ENCODE results near the gene ORM2. TPM values are rescaled to one million over a fixed set of nuclear protein-coding genes. Genes with fewer than 3 reads are reported as not detected.
"Not testable (repeated sequence)": the region's sequence is repeated elsewhere in the genome, so short reads cannot be mapped to it uniquely, and the experiment has no call there.

ORM2 gene
- total RNA-seq, 4 donors from 2014 or later: 9.5 TPM; not detected in 3

DNA sequence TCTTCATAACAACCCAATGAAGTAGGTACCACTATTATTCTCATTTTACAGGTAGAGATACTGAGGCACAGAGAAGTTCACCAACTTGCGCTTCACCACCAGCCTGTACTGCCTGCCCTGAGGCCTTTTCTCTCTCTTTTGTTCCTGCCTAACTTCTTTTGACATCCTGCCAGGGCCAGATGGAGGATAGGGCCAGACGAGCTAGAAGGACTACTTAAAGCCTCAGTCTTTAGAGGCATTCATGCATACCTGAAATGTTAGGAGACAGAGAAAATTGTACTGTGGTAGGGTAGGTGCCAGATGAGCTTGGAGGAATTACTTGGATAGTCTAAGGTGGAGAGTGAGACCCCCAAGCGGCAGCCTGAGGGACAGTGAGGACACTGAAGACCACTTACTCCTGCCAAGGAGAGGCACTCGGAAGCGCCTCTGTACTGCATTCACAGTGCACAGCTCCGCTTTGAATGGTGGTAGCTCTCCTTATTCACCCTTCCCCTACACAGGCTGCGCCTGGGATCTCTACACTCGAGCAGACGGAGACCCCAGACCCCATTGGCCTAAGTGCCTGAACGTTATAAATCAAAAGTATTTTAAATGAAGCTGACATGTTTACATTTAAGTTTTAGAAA is 13.0 kb upstream of the ORM2 start:
- Histone ChIP-seq H3K27ac (no peak overlapping the region), H3K4me3 (no peak overlapping the region), H3K9me3 (no peaks in the 10 kb centered on the region), H3K4me1 (no peaks in the 10 kb centered on the region), H3K36me3 (no peaks in the 10 kb centered on the region), H3K27me3 (peaks cover 4% of the 10 kb centered on the region)
- TF ChIP-seq POLR2AphosphoS5 (IDR thresholded peaks at IDR 0.05) (no peak), POLR2A (IDR thresholded peaks at IDR 0.05) (no peak), EP300 (IDR thresholded peaks at IDR 0.05) (no peak)
- TF ChIP-seq, protein P1, sequence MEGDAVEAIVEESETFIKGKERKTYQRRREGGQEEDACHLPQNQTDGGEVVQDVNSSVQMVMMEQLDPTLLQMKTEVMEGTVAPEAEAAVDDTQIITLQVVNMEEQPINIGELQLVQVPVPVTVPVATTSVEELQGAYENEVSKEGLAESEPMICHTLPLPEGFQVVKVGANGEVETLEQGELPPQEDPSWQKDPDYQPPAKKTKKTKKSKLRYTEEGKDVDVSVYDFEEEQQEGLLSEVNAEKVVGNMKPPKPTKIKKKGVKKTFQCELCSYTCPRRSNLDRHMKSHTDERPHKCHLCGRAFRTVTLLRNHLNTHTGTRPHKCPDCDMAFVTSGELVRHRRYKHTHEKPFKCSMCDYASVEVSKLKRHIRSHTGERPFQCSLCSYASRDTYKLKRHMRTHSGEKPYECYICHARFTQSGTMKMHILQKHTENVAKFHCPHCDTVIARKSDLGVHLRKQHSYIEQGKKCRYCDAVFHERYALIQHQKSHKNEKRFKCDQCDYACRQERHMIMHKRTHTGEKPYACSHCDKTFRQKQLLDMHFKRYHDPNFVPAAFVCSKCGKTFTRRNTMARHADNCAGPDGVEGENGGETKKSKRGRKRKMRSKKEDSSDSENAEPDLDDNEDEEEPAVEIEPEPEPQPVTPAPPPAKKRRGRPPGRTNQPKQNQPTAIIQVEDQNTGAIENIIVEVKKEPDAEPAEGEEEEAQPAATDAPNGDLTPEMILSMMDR (IDR thresholded peaks at IDR 0.05): no peak
- DNase-seq (ENCODE audit: low spot score in 2 of 2): peak in 1 of 2 donors; percentile 49
- 80% methylated on average over 10 of the region's 10 CpGs for WGBS

DNA sequence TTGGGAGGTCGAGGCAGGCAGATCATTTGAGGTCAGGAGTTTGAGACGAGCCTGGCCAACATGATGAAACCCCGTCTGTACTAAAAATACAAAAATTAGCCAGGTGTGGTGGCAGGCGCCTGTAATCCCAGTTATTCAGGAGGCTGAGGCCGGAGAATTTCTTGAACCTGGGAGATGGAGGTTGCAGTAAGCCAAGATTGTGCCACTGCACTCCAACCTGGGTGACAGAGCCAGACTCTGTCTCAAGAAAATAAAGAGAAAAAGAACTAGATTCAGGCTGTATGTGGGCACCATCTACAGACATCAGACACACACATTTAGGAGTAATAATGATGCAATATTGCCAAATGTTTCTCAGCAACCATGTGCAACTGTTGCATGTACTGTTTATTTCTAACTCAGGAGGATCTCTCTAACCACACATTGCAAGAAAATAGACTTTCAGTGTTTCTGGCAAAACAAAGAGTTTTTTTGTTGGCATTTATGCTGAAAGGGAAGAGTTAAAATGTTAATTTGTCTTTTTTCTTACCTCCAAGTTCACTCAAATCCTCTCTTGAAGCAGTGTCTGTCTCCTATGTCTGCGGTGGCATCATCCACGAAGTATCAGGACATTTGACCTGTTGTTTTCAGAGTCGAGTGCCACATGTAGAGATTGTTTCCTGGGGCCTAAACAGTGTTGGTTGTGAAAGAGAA is 11.9 kb upstream of the ORM2 start:
- TF ChIP-seq, protein P1 (IDR thresholded peaks at IDR 0.05): no peak
- no peak for TF ChIP-seq POLR2A (IDR thresholded peaks at IDR 0.05)
- no peak for TF ChIP-seq EP300 (IDR thresholded peaks at IDR 0.05)
- TF ChIP-seq POLR2AphosphoS5 (IDR thresholded peaks at IDR 0.05): no peak
- DNase-seq (ENCODE audit: low spot score in 2 of 2): peak; percentile 6 to 7
- Histone ChIP-seq H3K4me1 (no peaks in the 10 kb centered on the region), H3K27me3 (peaks cover 4% of the 10 kb centered on the region), H3K9me3 (no peaks in the 10 kb centered on the region), H3K36me3 (no peaks in the 10 kb centered on the region), H3K4me3 (no peak overlapping the region), H3K27ac (no peak overlapping the region)
- 89% methylated on average over 8 of the region's 8 CpGs for WGBS

DNA sequence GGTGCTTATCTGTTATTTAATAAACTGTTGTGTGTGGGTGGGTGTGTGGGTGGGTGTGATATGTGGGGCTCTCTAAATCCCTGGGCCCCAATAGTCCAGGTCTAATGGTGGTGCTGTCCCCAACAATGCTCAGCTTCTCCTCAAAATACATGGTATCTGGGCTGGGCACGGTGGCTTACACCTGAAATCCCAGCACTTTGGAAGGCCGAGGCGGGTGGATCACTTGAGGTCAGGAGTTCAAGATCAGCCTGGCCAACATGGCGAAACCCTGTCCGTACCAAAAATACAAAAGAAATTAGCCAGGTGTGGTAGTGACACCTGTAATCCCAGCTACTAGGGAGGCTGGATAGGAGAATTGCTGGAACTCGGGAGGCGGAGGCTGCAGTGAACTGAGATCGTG is 11.3 kb upstream of the ORM2 start:
- no peaks in the 10 kb centered on the region for H3K4me1 ChIP-seq
- H3K36me3 ChIP-seq: no peaks in the 10 kb centered on the region
- TF ChIP-seq, protein P1 (IDR thresholded peaks at IDR 0.05): no peak
- no peak for TF ChIP-seq POLR2A (IDR thresholded peaks at IDR 0.05)
- TF ChIP-seq POLR2AphosphoS5 (IDR thresholded peaks at IDR 0.05): no peak
- TF ChIP-seq EP300 (IDR thresholded peaks at IDR 0.05): no peak
- peaks cover 4% of the 10 kb centered on the region for H3K27me3 ChIP-seq
- H3K9me3 ChIP-seq: no peaks in the 10 kb centered on the region
- DNase-seq (ENCODE audit: low spot score in 2 of 2): peak; percentile 29 to 32
- WGBS: 83% methylated on average over 8 of the region's 8 CpGs
- no peak overlapping the region for H3K27ac ChIP-seq
- H3K4me3 ChIP-seq: no peak overlapping the region

DNA sequence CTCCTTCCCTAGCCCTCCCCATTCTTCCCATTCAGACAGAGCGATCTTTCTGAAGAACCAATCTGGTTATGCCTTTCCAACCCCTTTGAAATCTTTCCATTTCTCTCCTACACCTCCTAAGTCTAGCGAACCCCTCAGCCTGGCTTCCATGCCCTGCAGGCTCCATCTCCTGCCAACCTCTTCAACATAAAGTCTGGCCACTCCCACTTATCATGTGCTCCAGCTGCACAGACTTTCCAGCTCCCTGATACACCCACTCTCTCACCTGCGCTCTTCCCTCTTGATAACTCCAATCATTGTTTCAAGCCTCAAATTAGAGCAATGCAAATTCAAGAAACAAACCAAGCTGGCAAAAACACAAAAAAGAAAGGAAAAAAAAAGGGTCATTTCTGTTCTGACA is 10.5 kb upstream of the ORM2 start:
- peaks cover 4% of the 10 kb centered on the region for H3K27me3 ChIP-seq
- no peak overlapping the region for H3K4me3 ChIP-seq
- H3K4me1 ChIP-seq: no peaks in the 10 kb centered on the region
- H3K36me3 ChIP-seq: no peaks in the 10 kb centered on the region
- H3K27ac ChIP-seq: no peak overlapping the region
- peak; percentile 8 to 24 for DNase-seq (ENCODE audit: low spot score in 2 of 2)
- 52% methylated on average over 3 of the region's 3 CpGs for WGBS
- H3K9me3 ChIP-seq: no peaks in the 10 kb centered on the region
- TF ChIP-seq, protein P1 (IDR thresholded peaks at IDR 0.05): no peak
- TF ChIP-seq POLR2AphosphoS5 (IDR thresholded peaks at IDR 0.05) (no peak), EP300 (IDR thresholded peaks at IDR 0.05) (no peak)

DNA sequence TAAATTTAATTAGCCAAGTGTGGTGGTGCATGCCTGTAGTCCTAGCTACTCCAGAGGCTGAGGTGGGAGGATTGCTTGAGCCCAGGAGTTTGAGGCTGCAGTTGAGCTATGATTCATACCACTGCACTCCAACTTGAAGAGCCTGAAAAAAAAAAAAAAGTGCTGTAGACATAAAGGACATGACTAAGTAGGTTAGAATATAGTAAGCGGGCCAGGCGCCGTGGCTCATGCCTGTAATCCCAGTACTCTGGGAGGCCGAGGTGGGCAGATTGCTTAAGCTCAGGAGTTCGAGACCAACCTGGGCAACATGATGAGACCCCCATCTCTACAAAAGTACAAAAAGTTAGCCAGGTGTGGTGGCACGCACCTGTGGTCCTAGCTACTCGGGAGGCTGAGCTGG is 9.0 kb upstream of the ORM2 start:
- H3K9me3 ChIP-seq, H3K4me1 ChIP-seq, H3K4me3 ChIP-seq, H3K27ac ChIP-seq, H3K36me3 ChIP-seq, H3K27me3 ChIP-seq: not testable (repeated sequence)
- DNase-seq (ENCODE audit: low spot score in 2 of 2): peak in 1 of 2 donors; percentile 10
- WGBS: 90% methylated on average over 7 of the region's 7 CpGs

Measured in suprapubic skin (tissue), 4 donors.